Measurements from ENCODE around the gene IFT80. TPM values are rescaled to one million over a fixed set of nuclear protein-coding genes. Genes with fewer than 3 reads are reported as not detected.

Gene IFT80
- total and polyA plus RNA-seq, 2 donors (not counting 3 experiments of a cell fraction or from before 2014, with no cell fraction given), result 7.3 to 22.5 TPM

- no peak overlapping the region for H3K4me3 ChIP-seq (replicated peaks in 1 of 3; ENCODE audit: insufficient read depth in 1 of 3, low read depth in 1 of 3, low read length in 3 of 3)
- no TSS peak for BruUV-seq (replicated peaks)
- CTCF ChIA-PET, result no interaction called here
These were observed 107.6 kb downstream of the IFT80 start for GRCh38 chr3:160291290-160291908.

More at GRCh38 chr3:160291290-160291908, 107.6 kb downstream of the IFT80 start:
- DNase-seq (ENCODE audit: low read depth, low spot score) (no peak), FAIRE-seq (no peak)
- H3K9me1 ChIP-seq (replicated peaks; ENCODE audit: control insufficient read depth, extremely low read depth, insufficient read depth, low read length), result no peaks in the 10 kb centered on the region
- H3K4me2 ChIP-seq (ENCODE audit: insufficient read depth, low read length), result no peak overlapping the region
- H2AFZ ChIP-seq (ENCODE audit: low read depth, low read length), result no peak overlapping the region
- no peaks in the 10 kb centered on the region for H3K79me2 ChIP-seq (ENCODE audit: control insufficient read depth, insufficient read depth, low read length)
- H3K9ac ChIP-seq (replicated peaks; ENCODE audit: extremely low read depth, insufficient read depth, low read length), result no peak overlapping the region
- no peaks in the 10 kb centered on the region for H3K36me3 ChIP-seq (ENCODE audit: control insufficient read depth in 2 of 2, extremely low read depth in 1 of 2, insufficient read depth in 2 of 2, low read length in 2 of 2)
- H4K20me1 ChIP-seq (replicated peaks; ENCODE audit: control insufficient read depth, extremely low read depth, insufficient read depth, low read length), result no peaks in the 10 kb centered on the region
- intact Hi-C loops (cut with micrococcal nuclease) (no loop called here), dilution Hi-C loops (cut with MboI; ENCODE audit: extremely low pct_ligation_motif_present, low sequenced_read_pairs) (no loop called here)
- POLR2A ChIA-PET, result no interaction called here
- TF ChIP-seq, protein P1, sequence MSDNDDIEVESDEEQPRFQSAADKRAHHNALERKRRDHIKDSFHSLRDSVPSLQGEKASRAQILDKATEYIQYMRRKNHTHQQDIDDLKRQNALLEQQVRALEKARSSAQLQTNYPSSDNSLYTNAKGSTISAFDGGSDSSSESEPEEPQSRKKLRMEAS (IDR thresholded peaks at IDR 0.05; ENCODE audit: insufficient read depth, insufficient read length), result no peak
- TF ChIP-seq POLR2AphosphoS5 (IDR thresholded peaks at IDR 0.05; ENCODE audit: insufficient read depth, low read depth, low read length), result no peak
- TF ChIP-seq, protein P2, sequence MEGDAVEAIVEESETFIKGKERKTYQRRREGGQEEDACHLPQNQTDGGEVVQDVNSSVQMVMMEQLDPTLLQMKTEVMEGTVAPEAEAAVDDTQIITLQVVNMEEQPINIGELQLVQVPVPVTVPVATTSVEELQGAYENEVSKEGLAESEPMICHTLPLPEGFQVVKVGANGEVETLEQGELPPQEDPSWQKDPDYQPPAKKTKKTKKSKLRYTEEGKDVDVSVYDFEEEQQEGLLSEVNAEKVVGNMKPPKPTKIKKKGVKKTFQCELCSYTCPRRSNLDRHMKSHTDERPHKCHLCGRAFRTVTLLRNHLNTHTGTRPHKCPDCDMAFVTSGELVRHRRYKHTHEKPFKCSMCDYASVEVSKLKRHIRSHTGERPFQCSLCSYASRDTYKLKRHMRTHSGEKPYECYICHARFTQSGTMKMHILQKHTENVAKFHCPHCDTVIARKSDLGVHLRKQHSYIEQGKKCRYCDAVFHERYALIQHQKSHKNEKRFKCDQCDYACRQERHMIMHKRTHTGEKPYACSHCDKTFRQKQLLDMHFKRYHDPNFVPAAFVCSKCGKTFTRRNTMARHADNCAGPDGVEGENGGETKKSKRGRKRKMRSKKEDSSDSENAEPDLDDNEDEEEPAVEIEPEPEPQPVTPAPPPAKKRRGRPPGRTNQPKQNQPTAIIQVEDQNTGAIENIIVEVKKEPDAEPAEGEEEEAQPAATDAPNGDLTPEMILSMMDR (IDR thresholded peaks at IDR 0.05; ENCODE audit: extremely low read depth in 1 of 2, insufficient read depth in 1 of 2, low read depth in 1 of 2, low read length in 2 of 2), result no peak
- TF ChIP-seq MYC (IDR thresholded peaks at IDR 0.05; ENCODE audit: low read depth, low read length), result no peak
- no peak for TF ChIP-seq JUN (IDR thresholded peaks at IDR 0.05; ENCODE audit: borderline replicate concordance, insufficient read depth, insufficient read length, low read depth)
- no peak for TF ChIP-seq FOS (IDR thresholded peaks at IDR 0.05; ENCODE audit: borderline replicate concordance, insufficient read depth, low read length)
- TF ChIP-seq GATA2 (IDR thresholded peaks at IDR 0.05; ENCODE audit: insufficient read depth, insufficient read length, low read depth, low read length), result no peak
- no peak for TF ChIP-seq EZH2 (IDR thresholded peaks at IDR 0.05; ENCODE audit: borderline replicate concordance, low read depth, low read length, severe bottlenecking)
- no peak for TF ChIP-seq POLR2A (IDR thresholded peaks at IDR 0.05; ENCODE audit: low read depth, low read length)
- no peaks in the 10 kb centered on the region for H3K27me3 ChIP-seq (ENCODE audit: control insufficient read depth in 2 of 2, insufficient read depth in 2 of 2, low read length in 2 of 2)
- H3K9me3 ChIP-seq (replicated peaks; ENCODE audit: control insufficient read depth, insufficient read depth, low read length), result no peaks in the 10 kb centered on the region
- no peak overlapping the region for H3K27ac ChIP-seq (ENCODE audit: insufficient read depth, low read depth, low read length)
- no peaks in the 10 kb centered on the region for H3K4me1 ChIP-seq (ENCODE audit: control insufficient read depth, extremely low read depth, insufficient read depth, low read length)

Data from endothelial cell of umbilical vein (primary cell).